Transverse colon (tissue), 4 donors: ENCODE measurements around the gene TCERG1L.

ENCODE experiments used
- CTCF ChIP-seq, 5 experiments: fragments of 200-600 bp in 3 of 5; fragments of 450-650 bp in 2 of 5; sonication (generic) in 3 of 5; IDR thresholded peaks; 1 replicate in 2 of 5; 2 replicates in 3 of 5; pipeline ENCODE4 v1.5.1; 2016 to 2017; ENCODE audit warnings: antibody characterized with exemption in 5 of 5, inconsistent platforms in 3 of 5, mild to moderate bottlenecking in 2 of 5, moderate library complexity in 1 of 5
- EP300 ChIP-seq: sonication (generic); formaldehyde crosslinking; IDR thresholded peaks from one replicate; pipeline ENCODE4 v1.6.1; 2017; ENCODE audit warnings: antibody characterized with exemption, low read depth
- POLR2A ChIP-seq: fragments of 450-650 bp; IDR thresholded peaks from one replicate; pipeline ENCODE4 v1.6.1; 2016; ENCODE audit warnings: antibody characterized with exemption, mild to moderate bottlenecking, moderate library complexity
- POLR2AphosphoS5 ChIP-seq, 3 donors: sonication (generic); formaldehyde crosslinking; IDR thresholded peaks; one replicate each; pipeline ENCODE4 v1.6.1; 2016; ENCODE audit warnings: antibody characterized with exemption in 3 of 3

DNA sequence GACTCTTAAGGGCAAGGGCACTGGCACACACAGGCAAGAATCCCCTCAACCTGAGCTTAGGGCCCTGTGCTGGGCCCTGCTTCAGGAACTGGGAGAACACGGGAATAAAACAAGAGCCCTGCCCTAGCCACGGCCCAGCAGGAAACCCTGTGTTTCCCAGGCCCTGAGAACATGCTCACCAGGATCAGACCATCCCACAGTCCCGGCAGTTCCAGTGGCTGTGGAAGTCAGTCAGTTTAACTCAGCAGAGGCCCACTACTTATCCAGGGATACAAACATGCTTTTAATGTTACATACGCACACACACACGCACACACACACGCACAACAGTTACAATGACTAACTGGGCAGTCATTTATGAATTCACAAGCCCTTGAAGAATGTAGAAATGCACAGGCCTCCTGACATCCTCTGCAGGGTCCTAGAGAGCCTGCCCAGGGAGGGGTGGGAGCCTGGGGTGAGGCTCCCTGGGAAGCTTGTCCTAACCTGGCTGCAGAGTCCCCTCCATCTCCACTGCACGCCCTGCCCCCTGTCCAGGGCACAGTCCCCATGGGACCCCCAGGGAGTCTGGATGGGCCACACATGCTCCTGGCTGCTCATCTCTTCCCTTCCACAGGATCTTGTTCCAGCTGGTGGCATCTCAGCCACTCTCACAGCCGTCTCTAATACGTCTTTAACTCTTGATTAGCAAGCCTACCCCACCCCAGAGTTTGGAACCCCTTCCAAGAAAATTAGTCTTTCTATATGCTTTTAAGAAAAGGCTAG, 97.6 kb downstream of the TCERG1L start:
- TF ChIP-seq CTCF (IDR thresholded peaks at IDR 0.05) (no peak), POLR2A (no peak), POLR2AphosphoS5 (IDR thresholded peaks at IDR 0.05) (no peak), EP300 (no peak)
